Measurements from ENCODE around the gene FGFR2. TPM values are rescaled to one million over a fixed set of nuclear protein-coding genes. Genes with fewer than 3 reads are reported as not detected.

FGFR2 gene
- total RNA-seq, 1 donor from 2014 or later = 4.4 TPM

- H3K27me3 ChIP-seq = no peaks in the 10 kb centered on the region
- no peaks in the 10 kb centered on the region for H3K4me1 ChIP-seq
- TF ChIP-seq, protein P1, sequence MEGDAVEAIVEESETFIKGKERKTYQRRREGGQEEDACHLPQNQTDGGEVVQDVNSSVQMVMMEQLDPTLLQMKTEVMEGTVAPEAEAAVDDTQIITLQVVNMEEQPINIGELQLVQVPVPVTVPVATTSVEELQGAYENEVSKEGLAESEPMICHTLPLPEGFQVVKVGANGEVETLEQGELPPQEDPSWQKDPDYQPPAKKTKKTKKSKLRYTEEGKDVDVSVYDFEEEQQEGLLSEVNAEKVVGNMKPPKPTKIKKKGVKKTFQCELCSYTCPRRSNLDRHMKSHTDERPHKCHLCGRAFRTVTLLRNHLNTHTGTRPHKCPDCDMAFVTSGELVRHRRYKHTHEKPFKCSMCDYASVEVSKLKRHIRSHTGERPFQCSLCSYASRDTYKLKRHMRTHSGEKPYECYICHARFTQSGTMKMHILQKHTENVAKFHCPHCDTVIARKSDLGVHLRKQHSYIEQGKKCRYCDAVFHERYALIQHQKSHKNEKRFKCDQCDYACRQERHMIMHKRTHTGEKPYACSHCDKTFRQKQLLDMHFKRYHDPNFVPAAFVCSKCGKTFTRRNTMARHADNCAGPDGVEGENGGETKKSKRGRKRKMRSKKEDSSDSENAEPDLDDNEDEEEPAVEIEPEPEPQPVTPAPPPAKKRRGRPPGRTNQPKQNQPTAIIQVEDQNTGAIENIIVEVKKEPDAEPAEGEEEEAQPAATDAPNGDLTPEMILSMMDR (IDR thresholded peaks at IDR 0.05) = no peak
- no peaks in the 10 kb centered on the region for H3K9me3 ChIP-seq
- DNase-seq (ENCODE audit: low spot score in 2 of 2) = no peak
- H3K27ac ChIP-seq = no peak overlapping the region
- no peak overlapping the region for H3K4me3 ChIP-seq
- no peaks in the 10 kb centered on the region for H3K36me3 ChIP-seq
- intact Hi-C loops (cut with DNase I) = no loop called here
Measured at GRCh38 chr10:121511943-121512342, 86.3 kb downstream of the FGFR2 start.

- Histone ChIP-seq H3K4me1 (no peaks in the 10 kb centered on the region), H3K4me3 (no peak overlapping the region), H3K9me3 (no peaks in the 10 kb centered on the region), H3K27ac (no peak overlapping the region), H3K36me3 (no peaks in the 10 kb centered on the region), H3K27me3 (no peaks in the 10 kb centered on the region)
- intact Hi-C loops (cut with DNase I) = no loop called here
- TF ChIP-seq, protein P1 (IDR thresholded peaks at IDR 0.05) = no peak
- DNase-seq (ENCODE audit: low spot score in 2 of 2) = no peak
Measured at GRCh38 chr10:121511460-121511859, 86.8 kb downstream of the FGFR2 start.

DNA sequence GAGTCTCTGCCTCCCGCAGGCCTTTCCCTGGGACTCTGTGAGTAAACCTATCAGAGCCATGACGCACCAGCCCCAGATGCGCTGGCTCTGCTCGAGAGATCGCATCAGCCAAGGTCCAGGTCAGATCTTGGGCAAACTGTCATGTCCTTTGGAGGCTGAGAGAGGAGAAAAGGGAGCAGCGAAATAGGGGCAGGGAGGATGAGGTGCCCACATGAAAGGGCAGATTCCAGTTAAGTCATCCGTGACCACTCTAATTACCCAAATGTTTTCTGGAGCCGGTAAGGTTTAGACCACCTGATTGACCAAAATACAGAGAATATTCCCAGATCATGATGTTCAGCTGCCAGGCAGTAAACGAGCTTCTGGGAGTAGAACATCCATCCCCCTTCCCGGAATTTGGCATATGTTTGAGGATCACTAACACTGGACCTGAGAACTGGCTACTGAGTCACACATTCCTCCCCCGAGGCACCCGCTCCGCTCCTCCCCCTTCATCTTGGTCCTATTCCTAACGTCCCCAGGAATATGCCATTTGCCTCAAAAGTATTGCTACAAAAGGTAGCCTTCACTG, 88.0 kb downstream of the FGFR2 start:
- TF ChIP-seq, protein P1 (IDR thresholded peaks at IDR 0.05) = no peak
- Histone ChIP-seq H3K4me1 (no peaks in the 10 kb centered on the region), H3K9me3 (no peaks in the 10 kb centered on the region), H3K27ac (no peak overlapping the region), H3K27me3 (no peaks in the 10 kb centered on the region), H3K36me3 (no peaks in the 10 kb centered on the region), H3K4me3 (no peak overlapping the region)
- DNase-seq (ENCODE audit: low spot score in 2 of 2) = no peak
- intact Hi-C loops (cut with DNase I) = no loop called here

DNA sequence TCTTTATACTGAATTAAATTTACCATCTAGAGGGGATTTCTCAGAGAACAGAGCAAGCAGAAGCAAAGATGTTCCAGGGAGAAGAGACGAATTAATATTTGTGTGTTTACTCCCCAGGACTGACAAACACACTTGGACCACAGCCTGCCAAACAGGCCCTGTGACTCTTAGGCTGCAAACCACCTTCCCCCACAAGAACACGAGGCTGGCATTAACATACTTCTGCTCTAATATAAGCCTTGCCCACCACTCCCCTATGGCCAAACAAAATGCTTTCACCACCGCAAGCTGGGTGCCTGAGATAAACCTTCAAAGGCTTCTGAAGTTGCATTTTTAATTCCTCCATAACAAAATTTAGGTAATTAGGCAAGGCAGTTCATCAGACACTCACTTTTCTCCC, 88.4 kb downstream of the FGFR2 start:
- Histone ChIP-seq H3K9me3 (no peaks in the 10 kb centered on the region), H3K27ac (no peak overlapping the region), H3K4me1 (no peaks in the 10 kb centered on the region), H3K27me3 (no peaks in the 10 kb centered on the region), H3K4me3 (no peak overlapping the region), H3K36me3 (no peaks in the 10 kb centered on the region)
- intact Hi-C loops (cut with DNase I) = no loop called here
- TF ChIP-seq, protein P1 (IDR thresholded peaks at IDR 0.05) = no peak
- DNase-seq (ENCODE audit: low spot score in 2 of 2) = no peak

DNA sequence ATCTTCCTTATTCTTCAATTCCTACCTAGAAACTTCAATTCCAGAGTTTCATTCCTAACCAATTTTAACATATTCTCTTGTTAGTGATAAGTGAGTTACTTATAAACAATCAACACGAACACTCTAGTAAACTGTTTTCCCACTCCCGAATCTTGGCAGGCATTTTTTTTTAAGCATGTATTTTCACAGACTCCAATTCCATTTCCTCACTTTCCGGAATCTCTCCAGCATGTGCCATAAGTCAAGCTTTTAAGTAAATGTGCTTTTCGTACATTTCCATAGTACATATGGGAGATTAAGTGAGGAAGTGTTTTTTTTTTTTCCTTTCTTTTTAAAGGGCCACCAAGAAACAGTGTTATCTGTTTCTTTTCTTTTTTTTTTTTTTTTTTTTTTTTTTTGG, 89.1 kb downstream of the FGFR2 start:
- Histone ChIP-seq H3K27ac (no peak overlapping the region), H3K4me3 (no peak overlapping the region), H3K36me3 (no peaks in the 10 kb centered on the region), H3K4me1 (no peaks in the 10 kb centered on the region), H3K9me3 (no peaks in the 10 kb centered on the region), H3K27me3 (no peaks in the 10 kb centered on the region)
- TF ChIP-seq, protein P1 (IDR thresholded peaks at IDR 0.05) = no peak
- intact Hi-C loops (cut with DNase I) = no loop called here
- no peak for DNase-seq (ENCODE audit: low spot score in 2 of 2)

GRCh38 chr10:121503587-121504051, 94.6 kb downstream of the FGFR2 start:
- no peak for DNase-seq (ENCODE audit: low spot score in 2 of 2)
- Histone ChIP-seq H3K36me3 (peaks cover 0 to 4% of the 10 kb centered on the region in 2 donors), H3K9me3 (no peaks in the 10 kb centered on the region), H3K27me3 (no peaks in the 10 kb centered on the region), H3K4me3 (no peak overlapping the region), H3K27ac (no peak overlapping the region), H3K4me1 (no peaks in the 10 kb centered on the region)
- TF ChIP-seq, protein P1 (IDR thresholded peaks at IDR 0.05) = no peak
- intact Hi-C loops (cut with DNase I) = no loop called here

All from ascending aorta (tissue), 2 donors.